ENCODE data around the gene TFAP2B.

The TFAP2B gene

GRCh38 chr6:50825375-50826036, 6.8 kb downstream of the TFAP2B start:
- no peak for DNase-seq

GRCh38 chr6:50826037-50826761, 7.5 kb downstream of the TFAP2B start:
- no peak for DNase-seq

- no peak for DNase-seq
Measured at GRCh38 chr6:50826803-50827202, 8.1 kb downstream of the TFAP2B start.

GRCh38 chr6:50829049-50829448, 10.4 kb downstream of the TFAP2B start:
- no peak for DNase-seq

- DNase-seq: no peak
Measured at GRCh38 chr6:50829898-50830444, 11.3 kb downstream of the TFAP2B start.

GRCh38 chr6:50831186-50831585, 12.5 kb downstream of the TFAP2B start:
- no peak for DNase-seq

- DNase-seq: no peak
Measured at GRCh38 chr6:50832912-50833311, 14.2 kb downstream of the TFAP2B start.

GRCh38 chr6:50834929-50835410, 16.3 kb downstream of the TFAP2B start:
- no peak for DNase-seq

GRCh38 chr6:50836231-50836630, 17.6 kb downstream of the TFAP2B start:
- no peak for DNase-seq

GRCh38 chr6:50837589-50838445, 19.1 kb downstream of the TFAP2B start:
- no peak for DNase-seq

GRCh38 chr6:50840112-50840810, 21.6 kb downstream of the TFAP2B start:
- no peak for DNase-seq

GRCh38 chr6:50840811-50841192, 22.1 kb downstream of the TFAP2B start:
- DNase-seq: no peak

GRCh38 chr6:50842446-50842845, 23.8 kb downstream of the TFAP2B start:
- no peak for DNase-seq

GRCh38 chr6:50842861-50843384, 24.3 kb downstream of the TFAP2B start:
- DNase-seq: no peak

GRCh38 chr6:50843842-50844241, 25.2 kb downstream of the TFAP2B start:
- DNase-seq: no peak

GRCh38 chr6:50845499-50846143, 26.9 kb downstream of the TFAP2B start:
- DNase-seq: no peak

GRCh38 chr6:50846144-50846851, 27.6 kb downstream of the TFAP2B start:
- DNase-seq: no peak

- no peak for DNase-seq
Measured at GRCh38 chr6:50846852-50847155, 28.1 kb downstream of the TFAP2B start.

GRCh38 chr6:50847890-50848594, 29.4 kb downstream of the TFAP2B start:
- no peak for DNase-seq

GRCh38 chr6:50848989-50849795, 30.5 kb downstream of the TFAP2B start:
- no peak for DNase-seq
